Renal cortical epithelial cell (primary cell): ENCODE results near the gene TOB1. TPM values are rescaled to one million over a fixed set of nuclear protein-coding genes. Genes with fewer than 3 reads are reported as not detected.
"Not testable (repeated sequence)": the region's sequence is repeated elsewhere in the genome, so short reads cannot be mapped to it uniquely, and the experiment has no call there.

Source experiments
- DNase-seq: peaks from one replicate; pipeline ENCODE4 v3.0.0-alpha.2; 2011; ENCODE audit warnings: low read depth
- total RNA-seq: library from RNA; depleted of rRNA; stranded (reverse); fragments of >200 nt; gene quantifications from 2 replicates; pipeline ENCODE4 v1.2.3, GENCODE V29; 2014

TOB1 gene
- total RNA-seq, 1 donor from 2014 or later, result 19.5 TPM

DNA sequence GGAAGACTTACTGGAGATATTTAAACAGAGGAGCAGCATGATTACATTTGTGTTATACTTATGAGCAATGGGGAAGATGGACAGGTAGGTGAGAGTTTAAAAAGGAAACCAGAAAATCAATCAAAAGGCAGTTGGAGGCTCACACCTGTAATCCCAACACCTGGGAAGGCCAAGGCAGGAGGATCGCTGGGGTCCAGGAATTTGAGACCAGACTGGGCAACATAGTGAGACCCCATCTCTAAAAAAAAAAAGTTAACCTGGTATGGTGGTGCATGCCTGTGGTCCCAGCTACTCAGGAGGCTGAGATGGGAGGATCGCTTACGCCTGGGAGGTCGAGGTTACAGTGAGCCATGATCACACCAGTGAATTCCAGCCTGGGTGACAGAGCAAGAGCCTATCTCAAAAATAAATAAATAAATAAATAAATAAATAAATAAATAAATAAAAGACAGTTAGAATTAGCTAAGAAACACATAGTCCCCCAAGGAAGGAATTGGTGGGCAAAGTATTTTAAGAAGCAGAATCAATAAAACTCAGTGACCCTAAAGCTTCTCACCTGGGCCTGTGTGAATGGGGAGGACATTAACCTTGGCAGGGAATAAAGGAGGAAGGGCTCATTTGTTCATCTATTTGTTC lies 32.3 kb upstream of the TOB1 start:
- no peak for DNase-seq

DNA sequence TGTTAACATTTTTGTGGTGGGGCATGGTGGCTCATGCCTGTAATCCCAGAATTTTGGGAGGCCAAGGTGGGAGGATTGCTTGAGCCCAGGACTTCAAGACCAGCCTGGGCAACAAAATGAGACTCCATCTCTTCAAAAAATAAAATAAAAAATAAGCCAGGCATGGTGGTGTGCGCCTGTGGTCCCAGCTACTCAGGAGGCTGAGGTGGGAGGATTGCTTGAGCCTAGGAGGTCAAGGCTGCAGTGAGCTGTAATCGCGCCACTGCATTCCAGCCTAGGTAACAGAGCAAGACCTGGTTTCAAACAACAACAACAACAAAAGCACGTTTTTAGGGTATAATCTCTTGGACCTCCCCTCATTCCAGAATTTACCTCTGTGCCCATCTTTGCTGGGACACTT lies 28.4 kb upstream of the TOB1 start:
- not testable (repeated sequence) for DNase-seq

DNA sequence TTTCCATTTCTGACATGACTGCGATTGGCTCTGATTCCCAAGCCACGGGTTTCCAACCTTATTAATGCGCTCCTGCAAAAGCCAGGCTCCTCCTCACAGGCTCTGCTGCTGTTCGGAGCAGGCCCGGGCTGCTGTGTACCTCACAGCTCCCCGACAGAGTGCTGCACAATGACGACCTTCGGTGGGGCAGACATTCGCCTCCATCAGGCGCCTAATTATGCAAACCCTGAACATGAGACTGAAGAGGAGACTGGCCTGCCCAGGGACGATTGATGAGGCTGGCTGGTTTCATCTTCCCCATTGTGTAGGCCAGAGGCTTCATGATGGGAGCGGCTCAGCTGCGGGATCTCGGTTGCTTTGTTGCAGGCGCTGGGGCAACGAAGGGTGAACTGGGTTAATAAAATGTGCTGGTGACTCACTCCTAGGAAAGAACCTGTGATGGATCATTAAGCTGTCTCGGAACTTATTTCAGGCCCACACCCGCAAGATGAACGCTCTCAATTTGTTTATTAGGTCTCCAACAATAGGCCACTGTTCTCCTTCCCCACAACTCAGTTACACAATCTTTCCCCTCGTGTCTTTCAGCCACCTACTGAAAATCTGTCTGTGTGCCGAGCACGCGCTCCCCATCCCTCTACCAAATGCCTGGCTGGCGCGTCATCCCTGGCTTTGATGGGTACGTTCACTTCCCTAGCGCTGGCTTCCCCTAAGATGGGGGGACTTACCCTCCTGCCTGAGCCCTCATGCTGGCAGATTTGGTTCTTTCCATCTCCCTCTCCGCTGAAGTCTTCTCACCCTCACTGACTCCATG lies 27.2 kb upstream of the TOB1 start:
- peak; percentile 100 for DNase-seq

DNA sequence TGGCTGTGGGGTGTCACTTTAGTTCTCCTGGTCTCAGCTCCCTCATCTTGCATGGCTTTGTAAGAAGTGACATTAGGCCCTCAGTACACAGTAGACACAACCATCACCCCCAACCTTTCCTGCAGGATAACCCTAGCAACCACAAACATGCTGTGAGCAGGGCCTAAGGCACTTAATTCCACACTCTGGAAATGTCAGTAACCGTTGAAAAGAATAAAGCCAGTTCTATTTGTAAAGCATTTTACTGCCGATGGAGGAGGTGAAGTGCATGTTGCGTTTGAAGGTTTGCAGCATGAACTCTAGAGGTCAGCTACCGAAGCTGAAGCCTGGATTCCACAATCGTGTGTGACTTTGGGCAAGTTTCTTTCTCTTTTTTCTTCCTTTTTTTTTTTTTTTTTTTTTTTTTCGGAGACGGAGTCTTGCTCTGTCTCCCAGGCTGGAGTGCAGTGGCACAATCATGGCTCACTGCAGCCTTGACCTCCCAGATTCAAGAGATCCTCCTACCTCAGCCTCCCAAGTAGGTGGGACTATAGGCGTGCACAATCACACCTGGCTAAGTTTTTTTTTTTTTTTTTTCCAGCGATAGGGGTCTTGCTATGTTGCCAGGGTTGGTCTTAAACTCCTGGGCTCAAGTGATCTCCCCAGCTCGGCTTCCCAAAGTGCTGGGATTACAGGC lies 26.1 kb upstream of the TOB1 start:
- DNase-seq, result peak; percentile 79

DNA sequence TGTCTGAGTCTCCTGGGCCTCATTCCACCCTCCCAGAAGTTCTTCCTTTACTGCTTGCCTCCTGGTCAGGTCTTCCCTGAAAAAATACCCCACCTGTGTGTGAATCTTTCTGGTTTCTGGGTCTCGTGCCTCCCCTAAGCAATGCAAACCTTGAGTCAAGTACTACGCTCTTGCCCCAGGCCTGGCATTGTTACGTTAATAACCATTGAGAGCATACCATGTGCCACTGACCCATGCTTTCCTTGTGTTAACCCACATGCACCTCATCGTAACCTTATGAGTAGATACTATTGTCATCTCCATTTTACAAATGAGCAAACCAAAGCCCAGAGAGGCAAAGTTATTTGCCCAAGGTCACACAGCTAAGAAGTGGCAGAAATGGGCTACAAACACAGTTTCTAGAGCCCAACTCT lies 25.4 kb upstream of the TOB1 start:
- DNase-seq, result no peak

DNA sequence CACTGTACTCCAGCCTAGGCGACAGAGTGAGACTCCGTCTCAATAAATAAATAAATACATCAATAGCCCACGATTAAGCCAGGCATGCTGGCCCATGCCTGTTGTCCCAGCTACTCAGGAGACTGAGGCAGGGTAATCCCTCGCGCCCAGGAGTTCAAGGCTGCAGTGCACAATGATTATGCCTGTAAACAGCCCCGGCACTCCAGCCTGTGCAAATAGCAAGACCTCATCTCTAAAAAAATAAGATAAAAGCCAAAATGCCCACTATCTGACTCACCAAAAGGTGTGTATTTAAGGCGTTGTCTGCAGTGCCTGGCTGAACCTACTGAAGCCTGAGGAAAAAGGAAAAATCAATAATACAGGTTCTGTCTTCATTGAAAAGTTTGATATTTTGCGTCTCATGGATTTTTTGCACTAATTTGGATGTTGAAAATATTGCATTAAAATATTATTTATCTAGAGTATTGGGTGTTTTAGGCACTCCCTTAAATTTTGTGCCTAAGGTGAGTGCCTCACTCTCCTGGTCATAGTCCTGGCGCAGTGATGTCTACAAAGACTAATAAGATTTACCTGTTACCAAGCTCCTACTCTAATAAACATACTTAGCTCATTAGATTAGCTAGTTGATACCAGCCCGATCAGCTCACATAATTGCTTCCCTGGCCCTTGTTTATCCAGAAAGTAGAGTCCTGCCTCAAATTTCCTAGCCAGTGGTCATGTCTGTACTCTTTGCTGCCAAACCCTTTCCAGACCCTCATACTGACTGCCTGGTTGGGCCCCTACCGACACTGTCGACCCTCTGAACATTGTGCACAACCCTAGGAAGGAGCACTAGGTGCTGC lies 24.7 kb upstream of the TOB1 start:
- DNase-seq, result peak; percentile 47

DNA sequence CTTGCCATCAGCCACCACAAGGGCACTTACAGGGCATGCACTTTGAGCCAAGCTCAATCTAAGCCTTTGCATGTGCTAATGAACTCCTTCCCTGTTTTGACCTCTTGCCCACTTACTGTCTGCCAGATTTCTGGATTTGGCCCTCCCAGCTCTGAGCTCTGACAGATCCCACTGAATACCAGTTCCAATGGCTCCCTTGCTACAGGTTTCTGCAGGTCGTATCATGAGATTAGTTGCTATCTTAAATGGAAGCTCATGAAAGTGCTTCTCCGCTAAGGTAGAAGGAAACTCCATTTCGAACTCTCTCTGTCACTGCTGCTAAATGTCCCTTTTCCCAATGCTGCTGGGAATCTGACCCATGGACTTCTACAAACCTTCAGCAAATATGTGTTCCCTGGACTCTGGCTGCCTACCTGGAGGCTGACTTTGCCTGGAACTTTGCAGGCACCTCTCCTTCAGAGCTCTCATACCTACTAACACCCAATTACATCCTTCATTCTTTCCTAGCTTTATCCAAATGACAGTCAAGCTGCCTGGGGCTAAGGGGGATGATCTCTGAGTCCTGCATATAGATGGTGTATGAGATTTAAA lies 23.5 kb upstream of the TOB1 start:
- DNase-seq, result no peak

DNA sequence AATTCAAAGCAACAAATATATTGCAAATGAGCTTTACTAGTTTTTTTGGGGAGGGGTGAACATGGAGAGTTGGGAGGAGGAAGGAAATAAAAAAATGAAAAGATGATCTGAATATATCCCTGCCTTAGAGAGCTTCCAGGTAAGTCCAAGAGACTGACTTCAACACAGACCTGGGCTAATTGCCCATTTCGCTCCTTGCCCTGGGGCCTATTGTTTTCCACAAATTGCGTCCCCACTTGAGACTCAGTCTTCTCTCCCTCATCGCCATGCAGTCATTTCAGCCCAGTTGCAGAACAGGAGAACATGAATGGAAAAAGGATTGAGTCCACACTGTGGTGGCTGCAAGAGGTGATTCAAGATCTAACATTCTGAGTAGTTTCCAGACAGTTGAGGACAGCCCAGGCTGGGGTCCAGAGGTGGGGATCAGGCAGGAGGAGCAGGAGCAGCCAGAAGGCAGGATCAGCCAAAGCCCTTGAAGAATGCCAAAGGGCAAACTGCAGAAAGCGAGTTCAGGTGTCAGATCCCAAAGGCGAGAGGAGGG lies 21.6 kb upstream of the TOB1 start:
- no peak for DNase-seq

DNA sequence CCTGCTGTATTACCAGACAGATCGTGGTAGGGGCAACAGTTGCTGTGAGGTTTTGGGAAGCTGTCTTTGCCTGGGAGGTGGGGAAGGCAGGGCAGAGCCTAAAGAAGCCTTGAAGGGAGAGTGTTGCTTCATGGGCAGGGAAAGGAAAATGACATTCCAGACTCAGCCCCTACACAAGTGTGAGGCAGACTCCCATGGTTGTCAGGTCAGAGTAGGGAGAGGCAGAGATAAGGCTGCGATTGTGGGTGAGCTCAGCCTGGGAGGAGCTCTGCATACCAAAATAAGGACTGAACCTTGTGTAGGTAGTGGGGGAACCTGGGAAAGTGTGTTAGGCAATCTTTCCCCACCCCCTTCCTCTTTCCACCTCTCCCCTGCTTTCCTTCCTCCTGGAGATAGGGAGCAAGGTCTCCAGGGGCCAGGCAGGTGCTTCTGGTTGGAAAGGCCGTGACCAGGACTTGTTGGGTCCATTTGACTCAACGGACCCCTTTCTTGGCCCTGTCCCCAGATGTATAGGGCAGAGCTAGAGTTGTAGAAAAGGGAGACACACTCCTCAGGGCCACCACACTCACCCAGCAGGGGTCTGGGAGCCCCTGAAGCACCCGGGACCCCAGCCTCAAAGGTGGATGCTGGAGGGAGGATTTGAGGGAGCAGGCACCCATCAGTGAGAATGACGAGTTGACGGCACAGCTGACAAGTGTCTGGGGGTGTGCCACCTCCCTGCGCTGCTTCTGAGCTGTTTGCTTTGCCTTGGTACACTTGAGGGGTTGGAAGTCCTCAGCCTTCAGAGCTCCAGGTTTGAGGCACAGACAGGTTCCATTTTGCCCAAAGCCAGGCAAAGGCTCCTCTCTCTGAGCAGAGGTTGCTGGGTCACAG lies 18.5 kb upstream of the TOB1 start:
- DNase-seq, result no peak

DNA sequence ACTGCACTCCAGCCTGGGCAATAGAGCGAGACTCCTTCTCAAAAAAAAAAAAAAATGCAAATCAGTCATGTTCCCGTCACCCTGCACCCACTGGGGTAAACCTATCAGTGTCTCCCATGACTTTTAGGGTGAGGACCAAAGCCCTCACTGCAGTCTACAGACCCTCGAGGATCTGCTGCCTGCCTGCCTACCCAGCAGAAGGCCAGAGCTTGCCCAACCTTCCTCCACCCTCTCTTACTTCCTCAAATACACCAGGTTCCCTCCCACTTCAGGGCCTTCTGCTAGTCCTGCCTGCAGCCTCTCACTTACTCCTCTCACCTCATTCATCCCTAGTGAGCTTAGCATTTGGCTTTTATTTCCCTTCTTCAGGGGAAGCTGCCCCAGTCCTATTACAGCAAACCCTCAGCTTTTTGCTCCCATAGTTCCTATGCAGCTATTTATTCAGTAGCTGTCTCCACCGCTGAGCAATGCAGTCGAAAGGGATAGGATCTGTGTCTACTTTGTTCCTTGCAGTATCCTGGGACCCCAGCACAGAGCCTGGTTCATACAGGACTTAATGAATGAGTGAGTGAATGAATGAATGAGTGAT lies 17.8 kb upstream of the TOB1 start:
- DNase-seq, result no peak

DNA sequence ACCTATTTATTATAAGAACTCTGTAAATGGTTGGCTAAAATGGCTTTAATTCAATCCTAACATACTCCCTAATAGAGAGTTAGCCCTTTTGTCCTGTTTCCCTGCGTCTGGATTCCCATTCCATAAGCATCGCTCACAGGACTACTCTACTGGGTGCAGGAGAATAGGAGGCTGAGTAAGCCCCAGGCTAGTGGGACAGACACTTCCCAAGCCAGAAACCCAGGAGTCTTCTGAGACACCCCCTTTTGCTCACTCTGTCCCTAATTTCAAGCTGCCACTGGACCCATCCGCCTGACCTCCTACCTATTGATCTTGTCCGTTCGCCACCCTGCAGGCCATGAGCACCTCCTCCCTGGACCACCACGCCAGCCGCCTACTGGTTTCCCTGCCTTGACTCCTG lies 16.7 kb upstream of the TOB1 start:
- peak; percentile 74 for DNase-seq

DNA sequence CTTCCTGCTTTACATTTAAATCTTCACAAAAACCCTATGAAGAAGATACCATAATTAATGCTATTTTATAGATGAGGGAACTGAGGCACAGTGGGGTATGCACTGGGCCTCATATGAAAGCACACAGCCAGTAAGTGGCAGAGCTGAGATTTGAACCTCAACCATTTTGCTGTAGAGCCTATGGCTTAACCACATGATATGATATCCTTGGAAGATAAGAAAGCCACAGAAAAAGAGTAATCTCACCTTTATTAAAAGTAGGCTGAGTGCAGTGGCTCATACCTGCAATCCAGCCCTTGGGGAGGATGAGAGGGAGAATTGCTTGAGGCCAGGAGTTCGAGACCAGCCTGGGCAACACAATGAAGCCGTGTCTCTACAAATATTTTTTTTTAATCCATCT lies 15.0 kb upstream of the TOB1 start:
- DNase-seq, result no peak

DNA sequence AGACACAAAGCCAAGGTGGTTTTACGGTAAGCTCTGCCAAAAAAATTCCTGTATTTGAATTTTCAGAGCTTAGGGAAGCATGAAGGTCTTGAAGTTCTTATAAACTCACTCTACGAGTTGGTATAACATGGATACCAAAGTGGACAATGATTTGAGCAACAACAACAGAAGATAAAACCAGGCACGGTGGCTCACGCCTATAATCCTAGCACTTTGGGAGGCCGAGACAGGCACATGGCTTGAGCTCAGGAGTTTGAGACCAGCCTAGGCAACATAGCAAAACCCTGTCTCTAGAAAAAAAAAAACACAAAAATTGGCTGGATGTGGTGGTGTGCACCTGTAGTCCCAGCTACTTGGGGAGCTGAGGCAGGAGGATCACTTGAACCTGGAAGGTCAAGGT lies 12.9 kb upstream of the TOB1 start:
- DNase-seq, result no peak

DNA sequence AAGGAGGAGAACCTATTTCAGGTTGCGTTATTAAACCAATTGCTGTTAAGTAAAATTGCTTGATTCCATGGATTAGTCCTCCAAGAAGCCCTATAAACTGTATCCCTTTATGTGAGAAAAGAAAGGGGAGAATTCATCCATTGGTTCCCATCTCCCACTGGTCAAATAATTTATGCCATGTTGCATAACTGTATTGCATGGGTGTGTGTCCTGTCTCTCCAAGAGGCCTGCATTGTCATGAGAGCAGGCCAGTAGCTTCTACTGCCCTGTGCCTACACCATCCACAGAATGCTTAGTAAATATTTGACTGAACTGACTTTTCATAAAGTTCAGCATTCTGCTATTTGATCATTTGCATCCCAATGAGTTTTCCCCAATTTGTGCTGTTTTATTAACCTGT lies 11.7 kb upstream of the TOB1 start:
- no peak for DNase-seq

DNA sequence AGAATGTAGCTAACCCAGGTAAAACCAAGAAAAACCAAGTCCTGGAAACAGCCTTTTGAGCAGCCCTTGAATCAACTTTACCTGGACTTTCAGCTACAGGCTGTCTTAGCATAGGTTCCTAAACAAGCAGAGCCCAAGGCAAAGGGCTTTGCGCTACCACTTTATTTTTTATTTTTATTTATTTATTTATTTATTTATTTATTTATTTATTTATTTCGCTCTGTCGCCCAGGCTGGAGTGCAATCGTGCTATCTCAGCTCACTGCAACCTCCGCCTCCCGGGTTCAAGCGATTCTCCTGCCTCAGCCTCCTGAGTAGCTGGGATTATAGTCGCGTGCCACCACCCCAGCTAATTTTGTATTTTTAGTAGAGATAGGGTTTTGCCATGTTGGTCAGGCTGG lies 10.9 kb upstream of the TOB1 start:
- not testable (repeated sequence) for DNase-seq

DNA sequence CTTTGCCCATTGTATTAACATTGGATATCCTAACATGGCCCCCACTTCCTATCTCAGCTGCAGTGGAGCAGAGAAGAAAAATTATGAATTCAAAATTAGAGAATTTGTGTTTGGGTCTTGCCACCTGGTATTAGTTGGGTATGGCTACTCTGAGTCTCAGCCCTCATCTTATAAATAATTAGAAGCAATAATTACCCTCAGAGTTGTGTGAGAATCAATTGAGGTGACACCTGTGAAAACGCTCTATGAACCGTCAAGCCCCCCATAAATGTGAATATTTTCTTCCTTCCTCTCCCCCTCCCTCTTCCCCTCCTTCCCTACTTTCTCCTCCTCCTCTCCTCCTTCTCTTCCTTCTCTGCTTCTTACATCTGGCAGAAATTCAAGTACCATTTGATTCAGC lies 8.9 kb upstream of the TOB1 start:
- no peak for DNase-seq

DNA sequence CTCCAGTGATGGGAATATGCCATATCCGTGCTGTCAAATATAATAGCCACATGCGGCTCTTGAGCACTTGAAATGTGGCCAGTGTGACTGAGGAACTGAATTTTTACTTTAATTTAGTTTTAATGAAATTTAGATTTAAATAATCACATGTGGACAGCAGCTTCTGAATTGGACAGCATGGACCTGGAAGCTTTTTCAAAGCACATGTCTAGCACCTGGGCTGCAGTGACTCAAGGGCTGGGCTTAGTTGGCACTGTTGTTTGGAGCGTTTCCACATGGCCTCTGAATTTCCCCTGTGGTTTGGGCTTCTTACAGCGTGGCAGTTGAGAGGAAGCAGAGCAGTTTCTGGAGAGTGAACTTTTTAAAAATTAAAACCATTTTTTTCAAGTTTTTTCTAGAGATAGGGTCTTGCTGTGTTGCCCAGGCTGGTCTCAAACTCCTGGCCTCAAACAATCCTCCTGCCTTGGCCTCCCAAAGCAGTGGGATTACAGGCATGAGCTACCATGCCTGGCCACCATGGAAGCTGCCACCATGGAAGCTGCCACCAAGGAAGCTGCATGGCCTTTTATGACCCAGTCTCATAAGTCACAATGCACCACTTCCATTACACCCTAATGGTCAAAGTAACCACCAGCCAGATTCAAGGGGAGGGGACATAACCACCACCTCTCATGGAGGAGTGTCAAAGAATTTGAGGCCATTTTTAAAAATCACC lies 6.7 kb upstream of the TOB1 start:
- DNase-seq, result no peak

DNA sequence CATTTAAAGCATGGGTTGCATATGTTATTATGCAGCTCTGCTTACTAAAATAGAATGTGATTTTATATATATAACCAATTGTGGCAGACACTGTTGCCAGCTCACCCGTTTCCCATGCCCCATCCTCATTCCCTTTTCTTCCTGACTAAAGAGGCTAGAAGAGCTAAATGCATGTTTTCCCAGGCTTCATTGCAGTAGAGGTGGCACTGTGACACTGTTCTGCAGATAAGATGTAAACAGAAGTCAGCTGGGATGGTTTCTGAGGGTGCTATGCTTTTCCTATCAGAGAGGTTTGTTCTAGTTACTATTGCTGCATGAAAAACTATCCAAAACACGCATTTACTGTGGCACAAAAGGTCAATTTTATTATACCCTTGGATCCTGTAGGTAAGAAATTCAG lies 5.7 kb upstream of the TOB1 start:
- no peak for DNase-seq

DNA sequence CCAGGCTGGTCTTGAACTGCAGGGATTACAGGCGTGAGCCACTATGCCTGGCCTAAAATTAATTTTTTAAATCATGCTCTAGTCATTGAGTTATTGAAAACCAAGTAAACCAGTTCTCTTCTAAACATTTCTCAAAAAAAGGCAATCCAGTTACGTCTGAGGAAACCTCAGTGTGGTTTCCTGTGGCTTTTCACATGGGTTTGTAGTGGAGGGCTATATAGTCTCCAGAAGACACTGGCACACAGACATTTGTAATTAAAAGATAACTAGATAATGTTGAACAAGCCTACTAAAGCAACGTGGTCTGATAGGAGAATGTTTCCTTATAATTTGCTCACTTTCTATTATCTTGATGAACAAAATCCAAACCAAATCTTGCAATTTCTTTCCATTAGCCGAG lies 5.2 kb upstream of the TOB1 start:
- DNase-seq, result no peak
